HG03196 (cell line): ENCODE results near the gene CD34.
"Not testable (repeated sequence)": the region's sequence is repeated elsewhere in the genome, so short reads cannot be mapped to it uniquely, and the experiment has no call there.

Source experiments
- ATAC-seq: cut with Tn5 transposase; IDR thresholded peaks from one replicate; pipeline ENCODE4 v1.9.1; 2021; ENCODE audit not compliant: unreplicated experiment

The CD34 gene

GRCh38 chr1:207877914-207878313 lies 33.0 kb downstream of the CD34 start:
- not testable (repeated sequence) for ATAC-seq

- ATAC-seq: no peak
Observed at GRCh38 chr1:207876131-207876530, 34.8 kb downstream of the CD34 start.

- no peak for ATAC-seq
Observed at GRCh38 chr1:207875532-207875931, 35.4 kb downstream of the CD34 start.

GRCh38 chr1:207873055-207873890 lies 37.7 kb downstream of the CD34 start:
- ATAC-seq: no peak

- no peak for ATAC-seq
Observed at GRCh38 chr1:207872621-207873020, 38.3 kb downstream of the CD34 start.

- no peak for ATAC-seq
Observed at GRCh38 chr1:207871117-207871649, 39.7 kb downstream of the CD34 start.

GRCh38 chr1:207870306-207871031 lies 40.5 kb downstream of the CD34 start:
- ATAC-seq: no peak

GRCh38 chr1:207869859-207870258 lies 41.1 kb downstream of the CD34 start:
- no peak for ATAC-seq

GRCh38 chr1:207868774-207869721 lies 41.9 kb downstream of the CD34 start:
- peak; percentile 51 for ATAC-seq

GRCh38 chr1:207868251-207868773 lies 42.6 kb downstream of the CD34 start:
- no peak for ATAC-seq

- no peak for ATAC-seq
Observed at GRCh38 chr1:207867136-207868109, 43.5 kb downstream of the CD34 start.

- no peak for ATAC-seq
Observed at GRCh38 chr1:207866471-207867135, 44.3 kb downstream of the CD34 start.

- peak; percentile 49 for ATAC-seq
Observed at GRCh38 chr1:207863893-207864535, 46.9 kb downstream of the CD34 start.

GRCh38 chr1:207862241-207862787 lies 48.6 kb downstream of the CD34 start:
- ATAC-seq: no peak

- no peak for ATAC-seq
Observed at GRCh38 chr1:207861442-207862177, 49.3 kb downstream of the CD34 start.

GRCh38 chr1:207860531-207860930 lies 50.4 kb downstream of the CD34 start:
- ATAC-seq: no peak

- no peak for ATAC-seq
Observed at GRCh38 chr1:207858806-207859205, 52.1 kb downstream of the CD34 start.
